WTC11 (cell line): ENCODE results near the gene MRPL54. TPM values are rescaled to one million over a fixed set of nuclear protein-coding genes. Genes with fewer than 3 reads are reported as not detected.

ENCODE experiments used
- ATAC-seq: fragments of 200-7000 bp; cut with Tn5 transposase; 2 replicates; pipeline ENCODE4 v1.10.0; 2021; ENCODE audit warnings: mild to moderate bottlenecking, moderate library complexity
- CTCF ChIA-PET: fragments of 300-600 bp; sonication (Branson Sonifier 250); formaldehyde crosslinking; loops from one replicate; lab custom pipeline; 2021; ENCODE audit warnings: antibody characterized with exemption; lab: Charles Lee
- POLR2A ChIA-PET: fragments of 350-600 bp; sonication (Branson Sonifier 250); formaldehyde crosslinking; loops from one replicate; lab custom pipeline; 2021; ENCODE audit warnings: antibody characterized with exemption; lab: Charles Lee
- DNase-seq: peaks from one replicate; pipeline ENCODE4 v3.0.0; 2021; ENCODE audit warnings: low spot score
- H3K27ac Mint-ChIP-seq: 2 replicates; pipeline ENCODE4 v1.8.0; 2021; ENCODE audit warnings: mixed read lengths
- H3K27me3 Mint-ChIP-seq: 2 replicates; pipeline ENCODE4 v1.8.0; 2021; ENCODE audit warnings: low read depth, mild to moderate bottlenecking, moderate library complexity, mixed read lengths
- H3K36me3 Mint-ChIP-seq: 2 replicates; pipeline ENCODE4 v1.8.0; 2021; ENCODE audit warnings: mixed read lengths
- H3K4me1 Mint-ChIP-seq: 2 replicates; pipeline ENCODE4 v1.8.0; 2022; ENCODE audit warnings: mixed read lengths
- H3K4me3 Mint-ChIP-seq: 2 replicates; pipeline ENCODE4 v1.8.0; 2021; ENCODE audit warnings: mild to moderate bottlenecking, moderate library complexity, mixed read lengths
- H3K9me3 Mint-ChIP-seq: 2 replicates; pipeline ENCODE4 v1.8.0; 2021; ENCODE audit warnings: mixed read lengths
- CREB1 ChIP-seq: sonication (generic); formaldehyde crosslinking; IDR thresholded peaks from 2 replicates; pipeline ENCODE4 v1.8.0; 2023; ENCODE audit warnings: mild to moderate bottlenecking, missing genetic modification reagents
- ETV6 ChIP-seq: sonication (generic); formaldehyde crosslinking; IDR thresholded peaks from 2 replicates; pipeline ENCODE4 v1.8.1; 2022; ENCODE audit warnings: mild to moderate bottlenecking, missing genetic modification reagents
- GABPB1 ChIP-seq: sonication (generic); formaldehyde crosslinking; IDR thresholded peaks from 2 replicates; pipeline ENCODE4 v1.8.1; 2023; ENCODE audit warnings: mild to moderate bottlenecking, missing genetic modification reagents
- JAZF1 ChIP-seq: fragments of 250-450 bp; sonication (Bioruptor Pico); IDR thresholded peaks from 2 replicates; pipeline ENCODE4 v1.9.0; 2021; ENCODE audit warnings: moderate library complexity, mild to moderate bottlenecking, inconsistent platforms
- PRRX2 ChIP-seq: fragments of 250-450 bp; sonication (Bioruptor Pico); IDR thresholded peaks from 2 replicates; pipeline ENCODE4 v1.8.0; 2021; ENCODE audit warnings: mild to moderate bottlenecking
- SMAD3 ChIP-seq: sonication (generic); formaldehyde crosslinking; IDR thresholded peaks from 2 replicates; pipeline ENCODE4 v1.8.0; 2022; ENCODE audit warnings: missing genetic modification reagents, mild to moderate bottlenecking, borderline replicate concordance
- SMAD4 ChIP-seq: sonication (generic); formaldehyde crosslinking; IDR thresholded peaks from 2 replicates; pipeline ENCODE4 v1.8.0; 2022; ENCODE audit warnings: mild to moderate bottlenecking, missing genetic modification reagents
- TCF7 ChIP-seq: sonication (generic); formaldehyde crosslinking; IDR thresholded peaks from 2 replicates; pipeline ENCODE4 v1.8.0; 2022; ENCODE audit warnings: mild to moderate bottlenecking, low read depth, missing genetic modification reagents, moderate library complexity
- TEAD4 ChIP-seq: sonication (generic); formaldehyde crosslinking; IDR thresholded peaks from 2 replicates; pipeline ENCODE4 v1.8.0; 2022; ENCODE audit warnings: mild to moderate bottlenecking, missing genetic modification reagents
- TP53 ChIP-seq: sonication (generic); formaldehyde crosslinking; IDR thresholded peaks from 2 replicates; pipeline ENCODE4 v1.8.1; 2023; ENCODE audit warnings: mild to moderate bottlenecking, missing genetic modification reagents
- ZNF219 ChIP-seq: sonication (generic); formaldehyde crosslinking; IDR thresholded peaks from 2 replicates; pipeline ENCODE4 v1.8.0; 2023; ENCODE audit warnings: missing genetic modification reagents, mild to moderate bottlenecking, borderline replicate concordance
- ZNF671 ChIP-seq: fragments of 250-450 bp; sonication (Bioruptor Pico); IDR thresholded peaks from 2 replicates; pipeline ENCODE4 v1.8.0; 2021; ENCODE audit warnings: mild to moderate bottlenecking
- total RNA-seq: library from RNA; stranded (reverse); gene quantifications from 3 replicates; pipeline ENCODE4 v1.2.3, GENCODE V29; 2021
- TF ChIP-seq, protein P1 (sequence below): sonication (generic); formaldehyde crosslinking; IDR thresholded peaks from 2 replicates; pipeline ENCODE4 v1.8.0; 2022; ENCODE audit warnings: mild to moderate bottlenecking, missing genetic modification reagents
- TF ChIP-seq, protein P2 (sequence below): sonication (generic); formaldehyde crosslinking; IDR thresholded peaks from 2 replicates; pipeline ENCODE4 v1.8.0; 2023; ENCODE audit warnings: mild to moderate bottlenecking, missing genetic modification reagents
- TF ChIP-seq, protein P3 (sequence below): fragments of 250-450 bp; sonication (Bioruptor Pico); conservative IDR thresholded peaks from 2 replicates; pipeline ENCODE4 v1.9.0; 2021; ENCODE audit warnings: mild to moderate bottlenecking
- TF ChIP-seq, protein P4 (sequence below): fragments of 250-450 bp; sonication (Bioruptor Pico); IDR thresholded peaks from 2 replicates; pipeline ENCODE4 v1.9.0; 2021; ENCODE audit warnings: mild to moderate bottlenecking
- TF ChIP-seq, protein P5 (sequence below): sonication (generic); formaldehyde crosslinking; IDR thresholded peaks from 2 replicates; pipeline ENCODE4 v1.8.1; 2022; ENCODE audit warnings: mild to moderate bottlenecking, missing genetic modification reagents, moderate library complexity, borderline replicate concordance
- TF ChIP-seq, protein P6 (sequence below): sonication (generic); formaldehyde crosslinking; IDR thresholded peaks from 2 replicates; pipeline ENCODE4 v1.8.1; 2023; ENCODE audit warnings: mild to moderate bottlenecking, missing genetic modification reagents, moderate library complexity
- TF ChIP-seq, protein P7 (sequence below): sonication (generic); formaldehyde crosslinking; IDR thresholded peaks from 2 replicates; pipeline ENCODE4 v1.8.0; 2022; ENCODE audit warnings: mild to moderate bottlenecking, missing genetic modification reagents
- TF ChIP-seq, protein P8 (sequence below): sonication (generic); formaldehyde crosslinking; IDR thresholded peaks from 2 replicates; pipeline ENCODE4 v1.8.1; 2022; ENCODE audit warnings: missing genetic modification reagents, borderline replicate concordance
- TF ChIP-seq, protein P9 (sequence below): sonication (generic); formaldehyde crosslinking; IDR thresholded peaks from 2 replicates; pipeline ENCODE4 v1.8.1; 2023; ENCODE audit warnings: mild to moderate bottlenecking, missing genetic modification reagents, borderline replicate concordance

MRPL54 gene
- total RNA-seq, 1 experiment from 2014 or later, result 62.3 TPM

DNA sequence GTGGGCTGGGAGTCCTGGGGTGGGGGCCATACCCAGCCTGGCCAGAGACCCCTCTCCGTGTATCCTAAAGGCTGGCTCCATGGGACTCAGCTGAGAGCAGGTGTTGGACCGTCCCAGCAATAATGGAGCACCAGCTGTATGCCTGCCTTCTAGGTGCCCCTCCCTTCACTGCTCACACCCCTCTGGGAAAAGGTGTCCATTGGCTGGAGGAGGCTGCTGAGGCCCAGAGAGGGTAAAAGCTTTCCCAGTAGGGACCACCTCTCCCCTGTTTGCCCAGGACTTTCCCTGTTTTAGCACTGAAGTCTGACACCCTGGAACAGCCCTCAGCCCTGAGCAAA lies 12.9 kb downstream of the MRPL54 start:
- Mint-ChIP-seq H3K4me3 (no peak overlapping the region), H3K27ac (no peak overlapping the region), H3K27me3 (no peaks in the 10 kb centered on the region), H3K9me3 (no peaks in the 10 kb centered on the region), H3K4me1 (peaks cover 5% of the 10 kb centered on the region), H3K36me3 (no peaks in the 10 kb centered on the region)
- TF ChIP-seq, protein P1, sequence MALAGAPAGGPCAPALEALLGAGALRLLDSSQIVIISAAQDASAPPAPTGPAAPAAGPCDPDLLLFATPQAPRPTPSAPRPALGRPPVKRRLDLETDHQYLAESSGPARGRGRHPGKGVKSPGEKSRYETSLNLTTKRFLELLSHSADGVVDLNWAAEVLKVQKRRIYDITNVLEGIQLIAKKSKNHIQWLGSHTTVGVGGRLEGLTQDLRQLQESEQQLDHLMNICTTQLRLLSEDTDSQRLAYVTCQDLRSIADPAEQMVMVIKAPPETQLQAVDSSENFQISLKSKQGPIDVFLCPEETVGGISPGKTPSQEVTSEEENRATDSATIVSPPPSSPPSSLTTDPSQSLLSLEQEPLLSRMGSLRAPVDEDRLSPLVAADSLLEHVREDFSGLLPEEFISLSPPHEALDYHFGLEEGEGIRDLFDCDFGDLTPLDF (CRISPR knock-in tag), result no peak
- TF ChIP-seq, protein P2, sequence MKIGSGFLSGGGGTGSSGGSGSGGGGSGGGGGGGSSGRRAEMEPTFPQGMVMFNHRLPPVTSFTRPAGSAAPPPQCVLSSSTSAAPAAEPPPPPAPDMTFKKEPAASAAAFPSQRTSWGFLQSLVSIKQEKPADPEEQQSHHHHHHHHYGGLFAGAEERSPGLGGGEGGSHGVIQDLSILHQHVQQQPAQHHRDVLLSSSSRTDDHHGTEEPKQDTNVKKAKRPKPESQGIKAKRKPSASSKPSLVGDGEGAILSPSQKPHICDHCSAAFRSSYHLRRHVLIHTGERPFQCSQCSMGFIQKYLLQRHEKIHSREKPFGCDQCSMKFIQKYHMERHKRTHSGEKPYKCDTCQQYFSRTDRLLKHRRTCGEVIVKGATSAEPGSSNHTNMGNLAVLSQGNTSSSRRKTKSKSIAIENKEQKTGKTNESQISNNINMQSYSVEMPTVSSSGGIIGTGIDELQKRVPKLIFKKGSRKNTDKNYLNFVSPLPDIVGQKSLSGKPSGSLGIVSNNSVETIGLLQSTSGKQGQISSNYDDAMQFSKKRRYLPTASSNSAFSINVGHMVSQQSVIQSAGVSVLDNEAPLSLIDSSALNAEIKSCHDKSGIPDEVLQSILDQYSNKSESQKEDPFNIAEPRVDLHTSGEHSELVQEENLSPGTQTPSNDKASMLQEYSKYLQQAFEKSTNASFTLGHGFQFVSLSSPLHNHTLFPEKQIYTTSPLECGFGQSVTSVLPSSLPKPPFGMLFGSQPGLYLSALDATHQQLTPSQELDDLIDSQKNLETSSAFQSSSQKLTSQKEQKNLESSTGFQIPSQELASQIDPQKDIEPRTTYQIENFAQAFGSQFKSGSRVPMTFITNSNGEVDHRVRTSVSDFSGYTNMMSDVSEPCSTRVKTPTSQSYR, result no peak
- TF ChIP-seq CREB1, result no peak
- no peak for TF ChIP-seq TCF7 (CRISPR knock-in tag)
- TF ChIP-seq, protein P3, sequence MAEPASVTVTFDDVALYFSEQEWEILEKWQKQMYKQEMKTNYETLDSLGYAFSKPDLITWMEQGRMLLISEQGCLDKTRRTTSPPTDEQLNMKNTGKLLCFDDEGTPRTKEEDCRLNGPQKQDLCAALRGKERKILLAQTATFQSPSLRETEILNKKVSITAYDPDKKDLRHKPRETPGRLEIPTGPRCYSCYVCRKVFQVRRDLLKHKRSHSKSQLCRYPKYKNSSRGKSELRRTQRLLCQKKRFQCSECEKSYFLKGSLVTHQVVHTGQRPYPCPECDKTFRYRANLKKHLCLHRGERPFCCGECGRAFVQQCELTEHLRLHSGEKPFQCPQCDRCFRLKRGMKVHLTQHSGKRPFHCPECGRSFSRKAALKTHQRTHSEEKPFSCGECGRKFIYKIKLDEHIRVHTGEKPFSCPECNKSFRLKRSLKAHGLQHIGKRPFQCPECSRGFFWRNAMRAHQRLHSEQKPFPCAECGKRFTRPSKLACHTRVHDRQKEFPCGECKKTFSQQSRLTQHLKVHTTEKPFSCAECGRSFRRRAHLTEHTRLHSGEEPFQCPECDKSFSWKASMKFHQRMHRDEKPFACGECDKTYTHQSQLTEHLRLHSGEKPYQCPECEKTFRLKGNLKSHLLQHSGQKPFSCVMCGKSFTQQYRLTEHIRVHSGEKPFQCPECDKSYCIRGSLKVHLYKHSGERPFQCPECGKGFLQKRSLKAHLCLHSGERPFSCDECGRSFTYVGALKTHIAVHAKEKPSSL (CRISPR knock-in tag), result no peak
- TF ChIP-seq SMAD4 (CRISPR knock-in tag), result no peak
- no peak for TF ChIP-seq PRRX2 (CRISPR knock-in tag)
- TF ChIP-seq ZNF219, result no peak
- TF ChIP-seq JAZF1 (CRISPR knock-in tag), result no peak
- TF ChIP-seq, protein P4, sequence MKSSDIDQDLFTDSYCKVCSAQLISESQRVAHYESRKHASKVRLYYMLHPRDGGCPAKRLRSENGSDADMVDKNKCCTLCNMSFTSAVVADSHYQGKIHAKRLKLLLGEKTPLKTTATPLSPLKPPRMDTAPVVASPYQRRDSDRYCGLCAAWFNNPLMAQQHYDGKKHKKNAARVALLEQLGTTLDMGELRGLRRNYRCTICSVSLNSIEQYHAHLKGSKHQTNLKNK, result no peak
- TF ChIP-seq, protein P5, sequence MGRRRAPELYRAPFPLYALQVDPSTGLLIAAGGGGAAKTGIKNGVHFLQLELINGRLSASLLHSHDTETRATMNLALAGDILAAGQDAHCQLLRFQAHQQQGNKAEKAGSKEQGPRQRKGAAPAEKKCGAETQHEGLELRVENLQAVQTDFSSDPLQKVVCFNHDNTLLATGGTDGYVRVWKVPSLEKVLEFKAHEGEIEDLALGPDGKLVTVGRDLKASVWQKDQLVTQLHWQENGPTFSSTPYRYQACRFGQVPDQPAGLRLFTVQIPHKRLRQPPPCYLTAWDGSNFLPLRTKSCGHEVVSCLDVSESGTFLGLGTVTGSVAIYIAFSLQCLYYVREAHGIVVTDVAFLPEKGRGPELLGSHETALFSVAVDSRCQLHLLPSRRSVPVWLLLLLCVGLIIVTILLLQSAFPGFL (CRISPR knock-in tag), result no peak
- TF ChIP-seq ZNF671 (CRISPR knock-in tag), result no peak
- TF ChIP-seq, protein P6, sequence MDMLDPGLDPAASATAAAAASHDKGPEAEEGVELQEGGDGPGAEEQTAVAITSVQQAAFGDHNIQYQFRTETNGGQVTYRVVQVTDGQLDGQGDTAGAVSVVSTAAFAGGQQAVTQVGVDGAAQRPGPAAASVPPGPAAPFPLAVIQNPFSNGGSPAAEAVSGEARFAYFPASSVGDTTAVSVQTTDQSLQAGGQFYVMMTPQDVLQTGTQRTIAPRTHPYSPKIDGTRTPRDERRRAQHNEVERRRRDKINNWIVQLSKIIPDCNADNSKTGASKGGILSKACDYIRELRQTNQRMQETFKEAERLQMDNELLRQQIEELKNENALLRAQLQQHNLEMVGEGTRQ (CRISPR knock-in tag), result no peak
- TF ChIP-seq, protein P7, sequence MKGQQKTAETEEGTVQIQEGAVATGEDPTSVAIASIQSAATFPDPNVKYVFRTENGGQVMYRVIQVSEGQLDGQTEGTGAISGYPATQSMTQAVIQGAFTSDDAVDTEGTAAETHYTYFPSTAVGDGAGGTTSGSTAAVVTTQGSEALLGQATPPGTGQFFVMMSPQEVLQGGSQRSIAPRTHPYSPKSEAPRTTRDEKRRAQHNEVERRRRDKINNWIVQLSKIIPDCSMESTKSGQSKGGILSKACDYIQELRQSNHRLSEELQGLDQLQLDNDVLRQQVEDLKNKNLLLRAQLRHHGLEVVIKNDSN (CRISPR knock-in tag), result no peak
- no peak for TF ChIP-seq TEAD4
- TF ChIP-seq ETV6, result no peak
- DNase-seq (no peak), ATAC-seq (no peak)
- ChIA-PET POLR2A (interaction anchor here (0.9 kb wide), 1 partner anchor 13 kb away, joined by 3 read pairs; the partner anchor contains the start of gene MRPL54), CTCF (interaction anchor here (0.5 to 2.9 kb wide), 5 partner anchors 8 to 190 kb away, joined by 3 to 10 read pairs (median 4); partner anchors contain the start of gene GIPC3)

DNA sequence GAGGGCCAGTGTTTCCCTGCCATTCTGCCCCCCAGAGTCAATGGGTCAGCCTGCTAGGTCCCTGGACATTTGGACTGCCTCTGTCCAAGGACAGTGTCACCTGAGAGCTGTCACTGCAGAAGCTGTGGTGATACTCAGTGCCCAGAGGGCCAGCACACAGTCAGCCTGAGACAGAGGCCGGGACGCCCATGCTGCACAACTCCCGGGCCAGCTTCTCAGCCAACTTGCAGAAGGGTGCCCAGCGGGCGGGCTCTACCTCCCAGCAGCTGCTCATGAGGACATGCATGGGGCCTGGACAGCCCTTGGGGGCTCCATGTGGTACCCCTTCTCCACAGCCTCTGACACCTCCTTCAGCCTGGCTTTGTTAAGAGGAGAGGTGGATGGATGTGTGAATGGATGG lies 13.3 kb downstream of the MRPL54 start:
- ATAC-seq (no peak), DNase-seq (no peak)
- ChIA-PET CTCF (interaction anchor here (2.9 kb wide), 1 partner anchor 47 kb away, joined by 10 read pairs; no protein-coding TSS in a partner anchor), POLR2A (interaction anchor here (0.9 kb wide), 1 partner anchor 14 kb away, joined by 3 read pairs; the partner anchor contains the start of gene MRPL54)
- Mint-ChIP-seq H3K4me1 (peaks cover 5% of the 10 kb centered on the region), H3K4me3 (no peak overlapping the region), H3K27me3 (no peaks in the 10 kb centered on the region), H3K27ac (no peak overlapping the region), H3K36me3 (peaks cover under 1% of the 10 kb centered on the region; the same call in 1 of the 2 replicates), H3K9me3 (peaks cover 1% of the 10 kb centered on the region)
- TF ChIP-seq, protein P8, sequence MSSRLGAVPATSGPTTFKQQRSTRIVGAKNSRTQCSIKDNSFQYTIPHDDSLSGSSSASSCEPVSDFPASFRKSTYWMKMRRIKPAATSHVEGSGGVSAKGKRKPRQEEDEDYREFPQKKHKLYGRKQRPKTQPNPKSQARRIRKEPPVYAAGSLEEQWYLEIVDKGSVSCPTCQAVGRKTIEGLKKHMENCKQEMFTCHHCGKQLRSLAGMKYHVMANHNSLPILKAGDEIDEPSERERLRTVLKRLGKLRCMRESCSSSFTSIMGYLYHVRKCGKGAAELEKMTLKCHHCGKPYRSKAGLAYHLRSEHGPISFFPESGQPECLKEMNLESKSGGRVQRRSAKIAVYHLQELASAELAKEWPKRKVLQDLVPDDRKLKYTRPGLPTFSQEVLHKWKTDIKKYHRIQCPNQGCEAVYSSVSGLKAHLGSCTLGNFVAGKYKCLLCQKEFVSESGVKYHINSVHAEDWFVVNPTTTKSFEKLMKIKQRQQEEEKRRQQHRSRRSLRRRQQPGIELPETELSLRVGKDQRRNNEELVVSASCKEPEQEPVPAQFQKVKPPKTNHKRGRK (CRISPR knock-in tag), result no peak
- TF ChIP-seq ETV6 (no peak), SMAD3 (CRISPR knock-in tag) (no peak), GABPB1 (no peak), TP53 (CRISPR knock-in tag) (no peak)
- TF ChIP-seq, protein P9, sequence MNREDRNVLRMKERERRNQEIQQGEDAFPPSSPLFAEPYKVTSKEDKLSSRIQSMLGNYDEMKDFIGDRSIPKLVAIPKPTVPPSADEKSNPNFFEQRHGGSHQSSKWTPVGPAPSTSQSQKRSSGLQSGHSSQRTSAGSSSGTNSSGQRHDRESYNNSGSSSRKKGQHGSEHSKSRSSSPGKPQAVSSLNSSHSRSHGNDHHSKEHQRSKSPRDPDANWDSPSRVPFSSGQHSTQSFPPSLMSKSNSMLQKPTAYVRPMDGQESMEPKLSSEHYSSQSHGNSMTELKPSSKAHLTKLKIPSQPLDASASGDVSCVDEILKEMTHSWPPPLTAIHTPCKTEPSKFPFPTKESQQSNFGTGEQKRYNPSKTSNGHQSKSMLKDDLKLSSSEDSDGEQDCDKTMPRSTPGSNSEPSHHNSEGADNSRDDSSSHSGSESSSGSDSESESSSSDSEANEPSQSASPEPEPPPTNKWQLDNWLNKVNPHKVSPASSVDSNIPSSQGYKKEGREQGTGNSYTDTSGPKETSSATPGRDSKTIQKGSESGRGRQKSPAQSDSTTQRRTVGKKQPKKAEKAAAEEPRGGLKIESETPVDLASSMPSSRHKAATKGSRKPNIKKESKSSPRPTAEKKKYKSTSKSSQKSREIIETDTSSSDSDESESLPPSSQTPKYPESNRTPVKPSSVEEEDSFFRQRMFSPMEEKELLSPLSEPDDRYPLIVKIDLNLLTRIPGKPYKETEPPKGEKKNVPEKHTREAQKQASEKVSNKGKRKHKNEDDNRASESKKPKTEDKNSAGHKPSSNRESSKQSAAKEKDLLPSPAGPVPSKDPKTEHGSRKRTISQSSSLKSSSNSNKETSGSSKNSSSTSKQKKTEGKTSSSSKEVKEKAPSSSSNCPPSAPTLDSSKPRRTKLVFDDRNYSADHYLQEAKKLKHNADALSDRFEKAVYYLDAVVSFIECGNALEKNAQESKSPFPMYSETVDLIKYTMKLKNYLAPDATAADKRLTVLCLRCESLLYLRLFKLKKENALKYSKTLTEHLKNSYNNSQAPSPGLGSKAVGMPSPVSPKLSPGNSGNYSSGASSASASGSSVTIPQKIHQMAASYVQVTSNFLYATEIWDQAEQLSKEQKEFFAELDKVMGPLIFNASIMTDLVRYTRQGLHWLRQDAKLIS (CRISPR knock-in tag), result no peak
